CD4-positive, alpha-beta T cell (primary cell): ENCODE measurements around the gene OOSP1. TPM values are rescaled to one million over a fixed set of nuclear protein-coding genes. Genes with fewer than 3 reads are reported as not detected.

Experiments
- ATAC-seq: fragments of 200-7000 bp; cut with Tn5 transposase; one replicate; pipeline ENCODE4 v1.10.0; 2022; ENCODE audit warnings: mild to moderate bottlenecking; ENCODE audit not compliant: poor library complexity
- CTCF ChIA-PET: fragments of 350-600 bp; sonication (Branson Sonifier 250); formaldehyde crosslinking; loops from one replicate; lab custom pipeline; 2021; ENCODE audit warnings: antibody characterized with exemption, inconsistent platforms; lab: Charles Lee
- POLR2A ChIA-PET: fragments of 350-600 bp; sonication (Branson Sonifier 250); formaldehyde crosslinking; loops from one replicate; lab custom pipeline; 2021; ENCODE audit warnings: antibody characterized with exemption, inconsistent platforms; lab: Charles Lee
- DNase-seq, 14 experiments: peaks; one replicate each; pipeline ENCODE4 v3.0.0-alpha.2; 2013 to 2020; ENCODE audit warnings: mixed read lengths in 2 of 14
- H3K27ac ChIP-seq, 2 donors: one replicate each; pipeline versions ENCODE4 v1.5.1 to v1.7.0; 2013; ENCODE audit warnings: low read length in 2 of 2, low read depth in 1 of 2, mild to moderate bottlenecking in 1 of 2
- H3K27me3 ChIP-seq, 2 experiments: 1 replicate in 1 of 2; 2 replicates in 1 of 2; pipeline versions ENCODE4 v1.6.1 to v1.7.0; 2013; ENCODE audit warnings: low read length in 2 of 2, control low read depth in 1 of 2, mild to moderate bottlenecking in 1 of 2, moderate library complexity in 1 of 2; ENCODE audit not compliant: insufficient read depth in 2 of 2, control insufficient read depth in 1 of 2
- H3K36me3 ChIP-seq: one replicate; pipeline ENCODE4 v1.6.1; 2013; ENCODE audit warnings: low read length, control low read depth; ENCODE audit not compliant: insufficient read depth
- H3K4me1 ChIP-seq: one replicate; pipeline ENCODE4 v1.6.1; 2013; ENCODE audit warnings: low read length, control low read depth; ENCODE audit not compliant: insufficient read depth
- H3K4me3 ChIP-seq: one replicate; pipeline ENCODE4 v1.5.1; 2013; ENCODE audit warnings: mild to moderate bottlenecking, low read length, moderate library complexity
- H3K9me3 ChIP-seq, 2 experiments: 1 replicate in 1 of 2; 2 replicates in 1 of 2; pipeline versions ENCODE4 v1.6.1 to v1.7.0; 2013; ENCODE audit warnings: low read length in 2 of 2, mild to moderate bottlenecking in 2 of 2, control low read depth in 1 of 2, moderate library complexity in 1 of 2; ENCODE audit not compliant: control insufficient read depth in 1 of 2, insufficient read depth in 1 of 2
- H3K27ac Mint-ChIP-seq: one replicate; pipeline ENCODE4 v1.8.0; 2020; ENCODE audit warnings: mixed read lengths
- H3K27me3 Mint-ChIP-seq: one replicate; pipeline ENCODE4 v1.8.0; 2021; ENCODE audit warnings: mixed read lengths
- H3K36me3 Mint-ChIP-seq: one replicate; pipeline ENCODE4 v1.8.0; 2021; ENCODE audit warnings: low read depth, mixed read lengths
- H3K4me1 Mint-ChIP-seq: one replicate; pipeline ENCODE4 v1.8.0; 2021; ENCODE audit warnings: low read depth, mixed read lengths
- H3K4me3 Mint-ChIP-seq: one replicate; pipeline ENCODE4 v1.8.0; 2020; ENCODE audit warnings: mild to moderate bottlenecking, mixed read lengths
- H3K9me3 Mint-ChIP-seq: one replicate; pipeline ENCODE4 v1.8.0; 2020; ENCODE audit warnings: mixed read lengths
- CTCF ChIP-seq: fragments of 200-600 bp; IDR thresholded peaks from one replicate; pipeline ENCODE4 v1.8.0; 2022; ENCODE audit warnings: antibody characterized with exemption, mild to moderate bottlenecking
- intact Hi-C, 2 experiments: fragments of 100-400 bp; cut with DNase I in 1 of 2; cut with micrococcal nuclease in 1 of 2; formaldehyde crosslinking; loops; one replicate each; pipeline versions ENCODE4 v1.15.1 to v1.9.0; 2023 to 2025; cut with DNase I, micrococcal nuclease
- total RNA-seq, 174 experiments: library from RNA in 2 of 174; stranded (reverse) in 2 of 174; gene quantifications; one replicate each; pipeline ENCODE4 v1.2.3 and lab custom pipeline; 2021 to 2026

Gene OOSP1
- total RNA-seq, 2 experiments from 2014 or later = not detected

DNA sequence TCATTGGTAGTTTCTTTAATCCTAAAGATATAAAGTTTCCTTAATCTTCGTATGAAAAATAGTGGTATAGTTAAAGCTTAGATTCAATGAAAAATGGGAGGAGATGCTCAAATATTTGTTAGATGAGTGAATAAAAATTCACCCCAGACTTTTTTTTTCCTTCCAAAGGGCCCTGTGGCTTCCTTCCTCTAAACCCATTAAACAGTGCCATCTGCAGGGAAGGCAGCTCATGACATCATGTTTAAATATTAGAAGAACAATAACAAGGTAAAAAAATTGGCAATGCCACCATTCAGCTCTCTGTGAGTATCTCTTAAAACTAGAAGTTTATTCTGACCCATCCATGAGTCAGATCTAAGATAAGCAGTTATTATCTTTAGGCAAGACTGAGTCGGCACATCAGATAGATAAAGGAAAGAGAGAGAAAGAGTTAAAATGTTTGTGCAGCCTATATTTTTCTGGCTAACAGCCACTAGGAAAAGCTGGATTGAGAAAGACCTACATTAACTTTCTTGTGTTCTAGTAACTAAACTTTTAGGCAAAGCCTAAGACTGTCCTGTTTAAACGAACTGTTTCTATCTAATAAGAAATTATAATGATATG, 19.1 kb upstream of the OOSP1 start:
- Mint-ChIP-seq H3K4me3 (no peak overlapping the region), H3K36me3 (peaks cover 24% of the 10 kb centered on the region), H3K9me3 (peaks cover 14% of the 10 kb centered on the region), H3K4me1 (no peaks in the 10 kb centered on the region), H3K27me3 (peaks cover 12% of the 10 kb centered on the region), H3K27ac (no peak overlapping the region)
- ChIA-PET CTCF (interaction anchor here (0.5 to 1.2 kb wide), 2 partner anchors 10 to 105 kb away, joined by 3 read pairs; no protein-coding TSS in a partner anchor), POLR2A (no interaction called here)
- Histone ChIP-seq H3K4me1 (no peaks in the 10 kb centered on the region), H3K9me3 (peaks cover 18 to 28% of the 10 kb centered on the region in 2 experiments), H3K27ac (no peak overlapping the region), H3K36me3 (no peaks in the 10 kb centered on the region), H3K4me3 (no peak overlapping the region), H3K27me3 (no peaks in the 10 kb centered on the region)
- DNase-seq = peak in 3 of 14 experiments; percentile 29 to 35 (median 32)
- TF ChIP-seq CTCF = no peak
- ATAC-seq = no peak
- intact Hi-C loops = no loop called here

DNA sequence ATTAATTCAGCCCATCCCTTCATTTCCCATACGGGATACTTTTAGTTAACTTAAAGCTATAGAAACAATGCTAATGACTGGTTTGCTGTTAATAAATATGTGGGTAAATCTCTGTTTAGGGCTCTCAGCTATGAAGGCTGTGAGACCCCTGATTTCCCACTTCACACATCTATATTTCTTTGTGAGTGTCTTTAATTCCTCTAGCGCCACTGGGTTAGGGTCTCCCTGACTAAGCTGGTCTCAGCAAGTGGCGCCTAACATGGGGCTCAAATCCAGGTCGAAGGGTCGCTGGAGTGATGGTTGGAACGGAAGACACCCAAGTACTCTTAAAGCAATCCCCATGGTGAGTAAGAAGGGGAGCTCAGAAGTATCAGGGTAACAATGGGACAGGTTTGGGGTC, 14.4 kb upstream of the OOSP1 start:
- Mint-ChIP-seq H3K9me3 (peaks cover 27% of the 10 kb centered on the region), H3K4me3 (no peak overlapping the region), H3K4me1 (no peaks in the 10 kb centered on the region), H3K27ac (no peak overlapping the region), H3K36me3 (peaks cover 34% of the 10 kb centered on the region), H3K27me3 (peaks cover 4% of the 10 kb centered on the region)
- peak in 1 of 14 experiments; percentile 2 for DNase-seq
- Histone ChIP-seq H3K9me3 (peaks cover 15 to 42% of the 10 kb centered on the region in 2 experiments), H3K27ac (no peak overlapping the region), H3K36me3 (no peaks in the 10 kb centered on the region), H3K4me1 (no peaks in the 10 kb centered on the region), H3K27me3 (no peaks in the 10 kb centered on the region), H3K4me3 (no peak overlapping the region)
- ChIA-PET CTCF (no interaction called here), POLR2A (no interaction called here)
- no peak for TF ChIP-seq CTCF
- intact Hi-C loops = loop anchor here in 1 of 2 experiments (10.0 kb wide), 1 partner anchor 61 kb away; no protein-coding TSS in a partner anchor
- no peak for ATAC-seq

DNA sequence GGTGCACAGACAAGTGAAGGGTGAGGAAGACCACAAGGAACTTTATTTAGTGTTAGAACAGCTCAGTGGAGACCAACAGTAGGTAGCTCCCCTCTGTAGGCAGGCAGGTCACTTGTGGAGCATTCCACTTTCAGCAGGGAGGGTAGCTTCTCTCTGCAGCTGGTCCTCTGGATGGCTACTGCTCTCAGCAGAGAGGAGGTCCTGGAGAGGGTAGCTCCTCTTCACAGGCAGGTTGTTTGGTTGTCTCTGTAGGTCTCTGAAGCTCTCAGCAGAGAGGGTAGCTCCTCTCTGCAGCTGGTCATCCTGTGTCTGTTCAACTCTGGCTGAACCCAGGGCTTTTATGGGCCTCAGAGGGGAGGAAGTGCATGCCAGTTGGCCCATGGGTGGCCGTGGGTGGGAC, 6.5 kb upstream of the OOSP1 start:
- H3K27ac ChIP-seq = no peak overlapping the region
- CTCF ChIA-PET = no interaction called here
- peaks cover 0 to 12% of the 10 kb centered on the region in 2 experiments for H3K9me3 ChIP-seq

More for the DNA sequence above, 6.5 kb upstream of the OOSP1 start:
- ATAC-seq = no peak
- Mint-ChIP-seq H3K4me3 (no peak overlapping the region), H3K27ac (no peak overlapping the region), H3K27me3 (peaks cover 8% of the 10 kb centered on the region), H3K36me3 (peaks cover 5% of the 10 kb centered on the region), H3K9me3 (peaks cover 18% of the 10 kb centered on the region), H3K4me1 (no peaks in the 10 kb centered on the region)
- H3K4me1 ChIP-seq = no peaks in the 10 kb centered on the region
- DNase-seq = no peak
- no peaks in the 10 kb centered on the region for H3K27me3 ChIP-seq
- H3K36me3 ChIP-seq = no peaks in the 10 kb centered on the region
- intact Hi-C loops = no loop called here
- POLR2A ChIA-PET = no interaction called here
- no peak overlapping the region for H3K4me3 ChIP-seq
- no peak for TF ChIP-seq CTCF
